Measurements from ENCODE around the gene SMAD2. TPM values are rescaled to one million over a fixed set of nuclear protein-coding genes. Genes with fewer than 3 reads are reported as not detected.

The SMAD2 gene
- total RNA-seq, 2 experiments from 2014 or later, result 156 to 166 TPM

GRCh38 chr18:47801817-47802216 lies 128.6 kb downstream of the SMAD2 start:
- H3K9me3 Mint-ChIP-seq (ENCODE audit: low read depth), result no peaks in the 10 kb centered on the region
- no peaks in the 10 kb centered on the region for H3K4me1 Mint-ChIP-seq
- H3K27ac Mint-ChIP-seq, result no peak overlapping the region
- H3K36me3 Mint-ChIP-seq, result no peaks in the 10 kb centered on the region
- no peak overlapping the region for H3K4me3 Mint-ChIP-seq
- ATAC-seq (no peak), DNase-seq (no peak)
- CTCF ChIA-PET, result no interaction called here
- H3K27me3 Mint-ChIP-seq, result peaks cover 4% of the 10 kb centered on the region

GRCh38 chr18:47800756-47801155 lies 129.7 kb downstream of the SMAD2 start:
- CTCF ChIA-PET, result no interaction called here
- no peaks in the 10 kb centered on the region for H3K4me1 Mint-ChIP-seq

GRCh38 chr18:47800248-47800647 lies 130.2 kb downstream of the SMAD2 start:
- DNase-seq (no peak), ATAC-seq (no peak)
- no peak overlapping the region for H3K4me3 Mint-ChIP-seq
- H3K27ac Mint-ChIP-seq, result no peak overlapping the region
- peaks cover 9% of the 10 kb centered on the region for H3K27me3 Mint-ChIP-seq
- CTCF ChIA-PET, result no interaction called here
- H3K4me1 Mint-ChIP-seq, result no peaks in the 10 kb centered on the region
- H3K9me3 Mint-ChIP-seq (ENCODE audit: low read depth), result no peaks in the 10 kb centered on the region
- no peaks in the 10 kb centered on the region for H3K36me3 Mint-ChIP-seq

More at GRCh38 chr18:47800756-47801155, 129.7 kb downstream of the SMAD2 start:
- no peak overlapping the region for H3K27ac Mint-ChIP-seq
- no peaks in the 10 kb centered on the region for H3K36me3 Mint-ChIP-seq
- no peaks in the 10 kb centered on the region for H3K9me3 Mint-ChIP-seq (ENCODE audit: low read depth)
- no peak overlapping the region for H3K4me3 Mint-ChIP-seq
- ATAC-seq (no peak), DNase-seq (no peak)
- peaks cover 4% of the 10 kb centered on the region for H3K27me3 Mint-ChIP-seq

- ATAC-seq (no peak), DNase-seq (no peak)
- Mint-ChIP-seq H3K4me1 (no peaks in the 10 kb centered on the region), H3K9me3 (ENCODE audit: low read depth) (no peaks in the 10 kb centered on the region), H3K4me3 (no peak overlapping the region), H3K27ac (no peak overlapping the region), H3K36me3 (no peaks in the 10 kb centered on the region), H3K27me3 (peaks cover 7% of the 10 kb centered on the region)
- CTCF ChIA-PET, result no interaction called here
Measured at GRCh38 chr18:47799376-47799775, 131.1 kb downstream of the SMAD2 start.

- Mint-ChIP-seq H3K4me3 (no peak overlapping the region), H3K27ac (no peak overlapping the region), H3K4me1 (no peaks in the 10 kb centered on the region), H3K9me3 (ENCODE audit: low read depth) (no peaks in the 10 kb centered on the region), H3K36me3 (no peaks in the 10 kb centered on the region), H3K27me3 (peaks cover 13% of the 10 kb centered on the region)
- DNase-seq (no peak), ATAC-seq (no peak)
- CTCF ChIA-PET, result no interaction called here
Measured at GRCh38 chr18:47798366-47798765, 132.1 kb downstream of the SMAD2 start.

- ATAC-seq, result no peak
- Mint-ChIP-seq H3K36me3 (no peaks in the 10 kb centered on the region), H3K4me1 (no peaks in the 10 kb centered on the region), H3K9me3 (ENCODE audit: low read depth) (no peaks in the 10 kb centered on the region), H3K27ac (no peak overlapping the region), H3K27me3 (peaks cover 21% of the 10 kb centered on the region), H3K4me3 (no peak overlapping the region)
- DNase-seq, result no peak
- CTCF ChIA-PET, result no interaction called here
Measured at GRCh38 chr18:47797126-47797525, 133.3 kb downstream of the SMAD2 start.

GRCh38 chr18:47795434-47795814 lies 135.0 kb downstream of the SMAD2 start:
- Mint-ChIP-seq H3K4me3 (no peak overlapping the region), H3K36me3 (no peaks in the 10 kb centered on the region), H3K4me1 (no peaks in the 10 kb centered on the region), H3K27ac (no peak overlapping the region), H3K27me3 (peaks cover 22% of the 10 kb centered on the region), H3K9me3 (ENCODE audit: low read depth) (no peaks in the 10 kb centered on the region)
- CTCF ChIA-PET, result interaction anchor here (1.0 kb wide), 1 partner anchor 23 kb away, joined by 3 read pairs; no protein-coding TSS in a partner anchor
- DNase-seq (no peak), ATAC-seq (no peak)

- DNase-seq, result no peak
- Mint-ChIP-seq H3K36me3 (no peaks in the 10 kb centered on the region), H3K4me3 (no peak overlapping the region), H3K4me1 (no peaks in the 10 kb centered on the region), H3K27me3 (peaks cover 22% of the 10 kb centered on the region), H3K27ac (no peak overlapping the region), H3K9me3 (ENCODE audit: low read depth) (no peaks in the 10 kb centered on the region)
- CTCF ChIA-PET, result interaction anchor here (1.0 kb wide), 1 partner anchor 22 kb away, joined by 3 read pairs; no protein-coding TSS in a partner anchor
- ATAC-seq, result no peak
Measured at GRCh38 chr18:47794725-47795433, 135.6 kb downstream of the SMAD2 start.

GRCh38 chr18:47793609-47794008 lies 136.8 kb downstream of the SMAD2 start:
- no peaks in the 10 kb centered on the region for H3K9me3 Mint-ChIP-seq (ENCODE audit: low read depth)
- CTCF ChIA-PET, result no interaction called here
- no peaks in the 10 kb centered on the region for H3K36me3 Mint-ChIP-seq
- no peak overlapping the region for H3K27ac Mint-ChIP-seq
- peaks cover 22% of the 10 kb centered on the region for H3K27me3 Mint-ChIP-seq
- no peak overlapping the region for H3K4me3 Mint-ChIP-seq
- ATAC-seq (no peak), DNase-seq (no peak)
- H3K4me1 Mint-ChIP-seq, result no peaks in the 10 kb centered on the region

GRCh38 chr18:47791461-47791985 lies 138.9 kb downstream of the SMAD2 start:
- no peak for DNase-seq
- H3K27ac Mint-ChIP-seq, result no peak overlapping the region
- peaks cover 33% of the 10 kb centered on the region for H3K27me3 Mint-ChIP-seq
- H3K36me3 Mint-ChIP-seq, result no peaks in the 10 kb centered on the region
- H3K4me1 Mint-ChIP-seq, result no peaks in the 10 kb centered on the region
- ATAC-seq, result no peak
- no peak overlapping the region for H3K4me3 Mint-ChIP-seq
- H3K9me3 Mint-ChIP-seq (ENCODE audit: low read depth), result no peaks in the 10 kb centered on the region
- CTCF ChIA-PET, result no interaction called here

GRCh38 chr18:47790036-47790435 lies 140.4 kb downstream of the SMAD2 start:
- H3K36me3 Mint-ChIP-seq, result no peaks in the 10 kb centered on the region
- ATAC-seq, result no peak
- no peak overlapping the region for H3K4me3 Mint-ChIP-seq
- CTCF ChIA-PET, result interaction anchor here (1.1 kb wide), 1 partner anchor 34 kb away, joined by 3 read pairs; no protein-coding TSS in a partner anchor
- peaks cover 27% of the 10 kb centered on the region for H3K27me3 Mint-ChIP-seq
- H3K9me3 Mint-ChIP-seq (ENCODE audit: low read depth), result no peaks in the 10 kb centered on the region
- no peaks in the 10 kb centered on the region for H3K4me1 Mint-ChIP-seq
- no peak overlapping the region for H3K27ac Mint-ChIP-seq
- no peak for DNase-seq

- ATAC-seq (no peak), DNase-seq (no peak)
- CTCF ChIA-PET, result no interaction called here
- H3K4me1 Mint-ChIP-seq, result no peaks in the 10 kb centered on the region
- no peak overlapping the region for H3K27ac Mint-ChIP-seq
- H3K27me3 Mint-ChIP-seq, result peaks cover 26% of the 10 kb centered on the region
- H3K4me3 Mint-ChIP-seq, result no peak overlapping the region
- H3K36me3 Mint-ChIP-seq, result peaks cover 1% of the 10 kb centered on the region
- H3K9me3 Mint-ChIP-seq (ENCODE audit: low read depth), result peaks cover 7% of the 10 kb centered on the region
Measured at GRCh38 chr18:47788621-47789020, 141.8 kb downstream of the SMAD2 start.

GRCh38 chr18:47781561-47781960 lies 148.9 kb downstream of the SMAD2 start:
- Mint-ChIP-seq H3K36me3 (peaks cover 1% of the 10 kb centered on the region), H3K27ac (no peak overlapping the region), H3K27me3 (peaks cover 12% of the 10 kb centered on the region), H3K9me3 (ENCODE audit: low read depth) (peaks cover 7% of the 10 kb centered on the region), H3K4me3 (no peak overlapping the region), H3K4me1 (no peaks in the 10 kb centered on the region)
- no peak for DNase-seq
- no peak for ATAC-seq
- CTCF ChIA-PET, result no interaction called here

- CTCF ChIA-PET, result no interaction called here
- ATAC-seq (no peak), DNase-seq (no peak)
- peaks cover 16% of the 10 kb centered on the region for H3K27me3 Mint-ChIP-seq
- no peak overlapping the region for H3K4me3 Mint-ChIP-seq
- H3K27ac Mint-ChIP-seq, result no peak overlapping the region
- H3K9me3 Mint-ChIP-seq (ENCODE audit: low read depth), result peaks cover 7% of the 10 kb centered on the region
- peaks cover 1% of the 10 kb centered on the region for H3K36me3 Mint-ChIP-seq
- H3K4me1 Mint-ChIP-seq, result no peaks in the 10 kb centered on the region
Measured at GRCh38 chr18:47780011-47780725, 150.3 kb downstream of the SMAD2 start.

Data from activated CD8-positive, alpha-beta memory T cell treated with anti-CD3 and anti-CD28 coated beads, Interleukin-2, amount 10 ng/mL, durations not matched to agents 7 days and 5 days (primary cell).